ENCODE data around the gene OTX1.

GRCh38 chr2:63008838-63009237, 41.8 kb upstream of the OTX1 start:
- TF ChIP-seq, protein P1, sequence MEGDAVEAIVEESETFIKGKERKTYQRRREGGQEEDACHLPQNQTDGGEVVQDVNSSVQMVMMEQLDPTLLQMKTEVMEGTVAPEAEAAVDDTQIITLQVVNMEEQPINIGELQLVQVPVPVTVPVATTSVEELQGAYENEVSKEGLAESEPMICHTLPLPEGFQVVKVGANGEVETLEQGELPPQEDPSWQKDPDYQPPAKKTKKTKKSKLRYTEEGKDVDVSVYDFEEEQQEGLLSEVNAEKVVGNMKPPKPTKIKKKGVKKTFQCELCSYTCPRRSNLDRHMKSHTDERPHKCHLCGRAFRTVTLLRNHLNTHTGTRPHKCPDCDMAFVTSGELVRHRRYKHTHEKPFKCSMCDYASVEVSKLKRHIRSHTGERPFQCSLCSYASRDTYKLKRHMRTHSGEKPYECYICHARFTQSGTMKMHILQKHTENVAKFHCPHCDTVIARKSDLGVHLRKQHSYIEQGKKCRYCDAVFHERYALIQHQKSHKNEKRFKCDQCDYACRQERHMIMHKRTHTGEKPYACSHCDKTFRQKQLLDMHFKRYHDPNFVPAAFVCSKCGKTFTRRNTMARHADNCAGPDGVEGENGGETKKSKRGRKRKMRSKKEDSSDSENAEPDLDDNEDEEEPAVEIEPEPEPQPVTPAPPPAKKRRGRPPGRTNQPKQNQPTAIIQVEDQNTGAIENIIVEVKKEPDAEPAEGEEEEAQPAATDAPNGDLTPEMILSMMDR (conservative IDR thresholded peaks at IDR 0.05 in 1 of 2, IDR thresholded peaks at IDR 0.05 in 1 of 2; ENCODE audit: low read depth in 1 of 2, low read length in 2 of 2), result no peak
- no peak for TF ChIP-seq EZH2 (IDR thresholded peaks at IDR 0.05; ENCODE audit: low read length, missing control alignments)

Data from fibroblast of lung (primary cell).